Stimulated activated naive B cell treated with anti-CD40 and anti-IgM and Interleukin-4, amounts not matched to agents 10 μg/mL and 1 μg/mL and 100 μg/mL, for 72 hours (primary cell): ENCODE results near the gene PNMA3.
"Not testable (repeated sequence)": the region's sequence is repeated elsewhere in the genome, so short reads cannot be mapped to it uniquely, and the experiment has no call there.

Source experiments
- ATAC-seq, 2 donors: fragments of 150-1000 bp; cut with Tn5 transposase; replicated peaks; 2 replicates each; pipeline ENCODE4 v1.10.0; 2021; ENCODE audit warnings: moderate library complexity in 1 of 2
- DNase-seq: peaks from one replicate; pipeline ENCODE4 v3.0.0; 2021
- H3K27ac Mint-ChIP-seq: one replicate; pipeline ENCODE4 v1.8.0; 2022; ENCODE audit warnings: mild to moderate bottlenecking, mixed read lengths
- H3K27me3 Mint-ChIP-seq, 2 donors: one replicate each; pipeline ENCODE4 v1.8.0; 2022; ENCODE audit warnings: mixed read lengths in 2 of 2
- H3K36me3 Mint-ChIP-seq, 2 donors: one replicate each; pipeline ENCODE4 v1.8.0; 2022; ENCODE audit warnings: mixed read lengths in 2 of 2, mild to moderate bottlenecking in 1 of 2
- H3K4me1 Mint-ChIP-seq, 2 donors: one replicate each; pipeline ENCODE4 v1.8.0; 2022; ENCODE audit warnings: mixed read lengths in 2 of 2, mild to moderate bottlenecking in 1 of 2
- H3K4me3 Mint-ChIP-seq, 2 donors: one replicate each; pipeline ENCODE4 v1.8.0; 2022; ENCODE audit warnings: mild to moderate bottlenecking in 2 of 2, mixed read lengths in 2 of 2, moderate library complexity in 1 of 2
- H3K9me3 Mint-ChIP-seq, 2 donors: one replicate each; pipeline ENCODE4 v1.8.0; 2022; ENCODE audit warnings: mixed read lengths in 2 of 2, mild to moderate bottlenecking in 1 of 2

The PNMA3 gene

DNA sequence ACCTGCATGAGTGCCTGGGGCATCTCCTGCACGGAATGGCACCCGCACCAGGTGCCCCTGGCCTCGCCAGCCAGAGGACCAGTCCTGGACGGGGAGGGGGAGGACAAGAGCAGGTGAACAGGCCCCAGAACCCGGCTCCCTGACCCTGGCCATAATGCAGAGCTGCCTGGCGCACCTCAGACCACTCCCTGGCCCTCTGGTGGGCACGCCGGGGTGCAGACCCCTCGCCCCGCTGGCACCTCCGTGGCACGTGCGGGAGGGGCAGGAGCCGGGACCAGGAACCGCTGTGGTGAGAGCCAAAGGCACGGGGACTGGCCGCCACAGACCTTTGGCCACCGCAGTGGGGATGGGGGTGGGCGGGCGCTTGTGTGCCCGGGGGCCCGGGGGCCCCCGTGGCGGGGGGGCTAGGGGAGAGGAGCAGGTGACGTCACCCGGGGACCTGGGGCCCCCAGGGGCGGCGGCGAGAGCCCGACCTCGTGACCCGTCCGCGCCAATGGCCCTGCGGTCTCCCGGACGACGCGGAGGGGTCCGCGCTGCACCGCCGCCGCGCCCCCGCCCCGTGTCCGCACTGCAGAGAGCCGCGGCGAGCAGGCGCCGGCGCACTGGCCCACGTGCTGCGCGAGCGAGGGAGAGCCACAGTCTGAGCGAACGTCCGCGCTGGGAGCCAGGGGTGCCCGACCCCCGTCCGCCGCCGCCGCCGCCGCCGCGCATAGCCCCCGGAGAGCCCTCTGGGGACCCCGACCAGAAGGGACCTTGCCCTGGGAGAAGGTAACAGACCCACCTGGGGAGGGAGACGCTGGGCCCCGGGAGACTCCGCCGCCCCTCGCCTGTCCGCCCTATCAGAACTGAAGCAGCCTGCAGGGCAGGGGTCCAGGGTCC is at the start of gene PNMA3:
TSS of gene PNMA3 (plus strand) at position 600 of the 879 bp plus-strand sequence. CDS start 586 bp downstream, outside the sequence.
- peak; percentile 55 to 60 for ATAC-seq
- Mint-ChIP-seq H3K27ac (no peak within 1 kb of the TSS), H3K36me3 (no peaks in the 10 kb centered on the region), H3K4me3 (peak within 1 kb of the TSS in 1 of 2 donors; percentile 43), H3K27me3 (peaks cover 16 to 25% of the 10 kb centered on the region in 2 donors), H3K9me3 (no peaks in the 10 kb centered on the region), H3K4me1 (peaks cover 2 to 5% of the 10 kb centered on the region in 2 donors)
- no peak for DNase-seq

GRCh38 chrX:153017174-153017573 is 39.1 kb upstream of the PNMA3 start:
- not testable (repeated sequence) for H3K27ac Mint-ChIP-seq, DNase-seq, ATAC-seq, H3K4me3 Mint-ChIP-seq, H3K4me1 Mint-ChIP-seq, H3K36me3 Mint-ChIP-seq, H3K9me3 Mint-ChIP-seq
- H3K27me3 Mint-ChIP-seq: peaks cover 28 to 31% of the 10 kb centered on the region in 2 donors

GRCh38 chrX:153019166-153019565 is 37.1 kb upstream of the PNMA3 start:
- no peak for DNase-seq
- Mint-ChIP-seq H3K27ac (no peak overlapping the region), H3K27me3 (peaks cover 19 to 23% of the 10 kb centered on the region in 2 donors), H3K36me3 (peaks cover 0 to 3% of the 10 kb centered on the region in 2 donors), H3K4me1 (no peaks in the 10 kb centered on the region), H3K4me3 (no peak overlapping the region), H3K9me3 (peaks cover 0 to 2% of the 10 kb centered on the region in 2 donors)
- no peak for ATAC-seq

- ATAC-seq, H3K27me3 Mint-ChIP-seq, DNase-seq, H3K4me1 Mint-ChIP-seq, H3K9me3 Mint-ChIP-seq, H3K27ac Mint-ChIP-seq, H3K4me3 Mint-ChIP-seq, H3K36me3 Mint-ChIP-seq: not testable (repeated sequence)
These were observed 29.8 kb upstream of the PNMA3 start for GRCh38 chrX:153026501-153026900.

- not testable (repeated sequence) for H3K36me3 Mint-ChIP-seq, H3K27ac Mint-ChIP-seq, H3K4me3 Mint-ChIP-seq, DNase-seq, H3K4me1 Mint-ChIP-seq, H3K27me3 Mint-ChIP-seq, ATAC-seq, H3K9me3 Mint-ChIP-seq
These were observed 27.8 kb upstream of the PNMA3 start for GRCh38 chrX:153028487-153028886.

GRCh38 chrX:153029162-153029561 is 27.1 kb upstream of the PNMA3 start:
- ATAC-seq (no peak), DNase-seq (no peak)
- H3K36me3 Mint-ChIP-seq: no peaks in the 10 kb centered on the region
- no peak overlapping the region for H3K4me3 Mint-ChIP-seq
- H3K27me3 Mint-ChIP-seq: peaks cover 0 to 7% of the 10 kb centered on the region in 2 donors
- H3K9me3 Mint-ChIP-seq: no peaks in the 10 kb centered on the region
- H3K27ac Mint-ChIP-seq: no peak overlapping the region
- H3K4me1 Mint-ChIP-seq: no peaks in the 10 kb centered on the region

GRCh38 chrX:153029875-153030274 is 26.4 kb upstream of the PNMA3 start:
- ATAC-seq (no peak), DNase-seq (no peak)
- Mint-ChIP-seq H3K4me3 (no peak overlapping the region), H3K27me3 (peaks cover 0 to 7% of the 10 kb centered on the region in 2 donors), H3K4me1 (no peaks in the 10 kb centered on the region), H3K9me3 (no peaks in the 10 kb centered on the region), H3K36me3 (no peaks in the 10 kb centered on the region), H3K27ac (no peak overlapping the region)

- no peaks in the 10 kb centered on the region for H3K9me3 Mint-ChIP-seq
- H3K36me3 Mint-ChIP-seq: no peaks in the 10 kb centered on the region
- no peak for DNase-seq
- H3K27me3 Mint-ChIP-seq: peaks cover 0 to 7% of the 10 kb centered on the region in 2 donors
- no peak overlapping the region for H3K27ac Mint-ChIP-seq
- H3K4me3 Mint-ChIP-seq: no peak overlapping the region
- H3K4me1 Mint-ChIP-seq: no peaks in the 10 kb centered on the region
- ATAC-seq: no peak
These were observed 25.5 kb upstream of the PNMA3 start for GRCh38 chrX:153030801-153031200.

GRCh38 chrX:153032397-153033118 is 23.7 kb upstream of the PNMA3 start:
- H3K9me3 Mint-ChIP-seq: no peaks in the 10 kb centered on the region
- DNase-seq (peak; percentile 61), ATAC-seq (peak; percentile 86 to 88)
- peak overlapping the region; percentile 88 for H3K27ac Mint-ChIP-seq
- no peaks in the 10 kb centered on the region for H3K4me1 Mint-ChIP-seq
- no peaks in the 10 kb centered on the region for H3K36me3 Mint-ChIP-seq
- H3K27me3 Mint-ChIP-seq: peaks cover 0 to 7% of the 10 kb centered on the region in 2 donors
- H3K4me3 Mint-ChIP-seq: peak overlapping the region; percentile 86 to 92

DNA sequence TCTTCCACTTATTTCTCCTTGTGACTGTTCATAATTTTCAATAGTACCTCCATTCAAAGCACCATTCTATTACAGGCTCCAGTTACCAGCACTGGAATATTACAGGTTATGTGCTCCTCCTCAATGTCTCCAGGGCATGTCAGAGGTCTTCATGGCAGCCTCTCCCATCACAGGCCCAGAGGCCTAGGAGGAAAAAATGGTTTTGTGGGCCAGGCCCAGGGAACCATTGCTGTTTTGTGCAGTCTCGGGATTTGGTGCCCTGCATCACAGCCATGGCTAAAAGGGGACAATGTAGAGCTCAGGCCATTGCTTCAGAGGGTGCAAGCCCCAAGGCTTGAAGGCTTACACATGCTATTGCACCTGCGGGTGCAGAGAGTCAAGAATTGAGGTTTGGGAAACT is 7.2 kb upstream of the PNMA3 start:
- peaks cover 0 to 9% of the 10 kb centered on the region in 2 donors for H3K27me3 Mint-ChIP-seq
- H3K4me1 Mint-ChIP-seq: no peaks in the 10 kb centered on the region
- peaks cover 6 to 18% of the 10 kb centered on the region in 2 donors for H3K36me3 Mint-ChIP-seq
- H3K27ac Mint-ChIP-seq: no peak overlapping the region
- no peak overlapping the region for H3K4me3 Mint-ChIP-seq
- DNase-seq: no peak
- no peak for ATAC-seq
- H3K9me3 Mint-ChIP-seq: peaks cover 8 to 23% of the 10 kb centered on the region in 2 donors

DNA sequence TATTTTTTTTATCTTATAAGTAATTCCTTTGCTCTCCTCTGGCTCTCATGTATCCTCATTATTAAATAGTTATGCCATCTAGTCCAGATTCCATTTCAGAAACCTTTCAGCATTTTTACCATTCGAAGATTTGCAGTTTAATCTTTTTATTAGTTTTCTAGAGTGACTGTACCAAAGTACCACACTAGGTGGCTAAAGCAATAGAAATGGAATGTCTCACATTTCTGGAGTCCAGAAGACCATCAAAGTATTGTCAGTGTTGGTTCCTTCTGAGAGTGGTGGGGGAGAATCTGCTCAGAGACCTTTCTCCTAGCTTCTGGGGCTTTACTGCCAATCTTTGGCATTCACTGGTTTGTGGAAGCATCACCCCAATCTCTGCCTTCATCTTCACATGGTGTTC is 3.7 kb upstream of the PNMA3 start:
- peaks cover 9 to 25% of the 10 kb centered on the region in 2 donors for H3K27me3 Mint-ChIP-seq
- peaks cover 8 to 23% of the 10 kb centered on the region in 2 donors for H3K9me3 Mint-ChIP-seq
- H3K27ac Mint-ChIP-seq: no peak overlapping the region
- ATAC-seq (no peak), DNase-seq (no peak)
- peaks cover 6 to 18% of the 10 kb centered on the region in 2 donors for H3K36me3 Mint-ChIP-seq
- peaks cover 2 to 5% of the 10 kb centered on the region in 2 donors for H3K4me1 Mint-ChIP-seq
- H3K4me3 Mint-ChIP-seq: no peak overlapping the region

- DNase-seq (no peak), ATAC-seq (no peak)
- Mint-ChIP-seq H3K27me3 (peaks cover 16 to 22% of the 10 kb centered on the region in 2 donors), H3K36me3 (no peaks in the 10 kb centered on the region), H3K4me1 (peaks cover 2 to 5% of the 10 kb centered on the region in 2 donors), H3K27ac (no peak overlapping the region), H3K9me3 (no peaks in the 10 kb centered on the region), H3K4me3 (no peak overlapping the region)
These were observed 1.0 kb downstream of the PNMA3 start for GRCh38 chrX:153057281-153057680.

- Mint-ChIP-seq H3K36me3 (no peaks in the 10 kb centered on the region), H3K4me1 (peaks cover 2 to 5% of the 10 kb centered on the region in 2 donors), H3K4me3 (peak overlapping the region in 1 of 2 donors; percentile 15), H3K27ac (no peak overlapping the region), H3K27me3 (peaks cover 14 to 16% of the 10 kb centered on the region in 2 donors), H3K9me3 (no peaks in the 10 kb centered on the region)
- no peak for DNase-seq
- no peak for ATAC-seq
These were observed 3.2 kb downstream of the PNMA3 start for GRCh38 chrX:153059191-153060094.

DNA sequence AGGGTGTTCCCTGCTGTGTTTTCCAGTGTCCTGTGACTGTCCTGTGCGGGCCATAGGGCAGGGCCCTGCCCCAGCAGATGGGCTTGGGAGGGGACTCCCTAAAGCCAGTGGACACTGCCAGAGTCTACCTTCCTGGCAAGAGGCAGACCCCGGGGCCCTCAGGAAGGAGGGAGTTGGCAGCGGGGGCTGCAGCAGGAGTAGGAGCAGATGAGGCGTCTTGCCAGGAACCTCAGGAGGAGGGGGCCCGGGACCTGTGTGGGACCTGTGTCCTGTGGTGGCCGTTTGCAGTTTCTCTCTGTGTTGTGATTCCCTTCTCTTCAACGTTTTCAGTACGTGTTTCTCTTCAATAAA is 3.8 kb downstream of the PNMA3 start:
- Mint-ChIP-seq H3K4me3 (no peak overlapping the region), H3K27ac (no peak overlapping the region), H3K27me3 (peaks cover 11 to 16% of the 10 kb centered on the region in 2 donors), H3K9me3 (no peaks in the 10 kb centered on the region), H3K4me1 (peaks cover 2 to 5% of the 10 kb centered on the region in 2 donors), H3K36me3 (no peaks in the 10 kb centered on the region)
- ATAC-seq (no peak), DNase-seq (no peak)
